Activated CD4-positive, alpha-beta T cell treated with anti-CD3 and anti-CD28 coated beads for 24 hours (primary cell): Measurements from ENCODE around the gene ADGRA1.
"Not testable (repeated sequence)": the region's sequence is repeated elsewhere in the genome, so short reads cannot be mapped to it uniquely, and the experiment has no call there.

Source experiments
- DNase-seq, 2 donors: peaks; one replicate each; pipeline ENCODE4 v3.0.0-alpha.2; 2020; ENCODE audit warnings: low read depth in 2 of 2

Gene ADGRA1

GRCh38 chr10:133096616-133097269 is 9.0 kb downstream of the ADGRA1 start:
- no peak for DNase-seq

- DNase-seq = no peak
Measured at GRCh38 chr10:133097418-133097817, 9.7 kb downstream of the ADGRA1 start.

- DNase-seq = no peak
Measured at GRCh38 chr10:133097961-133098360, 10.2 kb downstream of the ADGRA1 start.

GRCh38 chr10:133098426-133099124 is 10.9 kb downstream of the ADGRA1 start:
- no peak for DNase-seq

DNA sequence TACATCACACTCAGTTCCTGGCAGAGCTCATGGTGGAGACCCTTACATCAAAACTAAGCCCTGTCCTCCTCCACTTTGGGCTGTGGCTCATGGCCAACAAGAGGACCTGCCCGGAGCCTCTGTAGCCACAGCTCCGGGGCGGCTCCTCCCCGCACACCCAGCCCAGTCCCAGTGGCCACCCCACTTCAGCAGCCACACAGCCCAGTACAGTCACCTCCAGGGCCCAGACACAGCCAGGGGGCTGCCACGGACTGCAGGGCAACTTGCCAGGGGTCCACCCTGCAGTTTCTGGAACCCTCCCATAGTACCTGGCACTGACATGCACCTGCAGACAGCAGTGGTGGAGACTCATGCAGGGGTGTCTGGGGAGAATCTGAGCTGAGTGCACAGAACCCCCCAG is 11.8 kb downstream of the ADGRA1 start:
- no peak for DNase-seq

DNA sequence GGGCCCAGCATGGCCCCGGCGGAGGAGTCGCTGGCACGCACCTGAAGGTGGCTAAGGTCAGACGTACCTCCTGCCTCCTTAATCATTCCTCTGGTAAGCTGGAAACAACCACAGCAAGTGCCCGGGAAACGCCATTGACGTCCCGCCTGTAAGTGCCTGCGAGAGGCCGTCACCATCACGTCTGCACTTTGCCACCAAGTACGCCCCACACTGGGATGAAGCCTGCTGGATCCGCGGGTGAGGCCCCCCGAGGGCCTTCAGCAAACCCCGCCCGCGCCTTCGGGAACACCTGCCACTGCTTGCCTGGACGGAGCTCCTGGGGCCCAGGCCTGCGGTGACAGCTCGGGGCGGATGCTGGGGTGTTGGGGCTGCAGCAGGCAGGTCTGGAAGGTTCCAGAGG is 12.5 kb downstream of the ADGRA1 start:
- DNase-seq = no peak

DNA sequence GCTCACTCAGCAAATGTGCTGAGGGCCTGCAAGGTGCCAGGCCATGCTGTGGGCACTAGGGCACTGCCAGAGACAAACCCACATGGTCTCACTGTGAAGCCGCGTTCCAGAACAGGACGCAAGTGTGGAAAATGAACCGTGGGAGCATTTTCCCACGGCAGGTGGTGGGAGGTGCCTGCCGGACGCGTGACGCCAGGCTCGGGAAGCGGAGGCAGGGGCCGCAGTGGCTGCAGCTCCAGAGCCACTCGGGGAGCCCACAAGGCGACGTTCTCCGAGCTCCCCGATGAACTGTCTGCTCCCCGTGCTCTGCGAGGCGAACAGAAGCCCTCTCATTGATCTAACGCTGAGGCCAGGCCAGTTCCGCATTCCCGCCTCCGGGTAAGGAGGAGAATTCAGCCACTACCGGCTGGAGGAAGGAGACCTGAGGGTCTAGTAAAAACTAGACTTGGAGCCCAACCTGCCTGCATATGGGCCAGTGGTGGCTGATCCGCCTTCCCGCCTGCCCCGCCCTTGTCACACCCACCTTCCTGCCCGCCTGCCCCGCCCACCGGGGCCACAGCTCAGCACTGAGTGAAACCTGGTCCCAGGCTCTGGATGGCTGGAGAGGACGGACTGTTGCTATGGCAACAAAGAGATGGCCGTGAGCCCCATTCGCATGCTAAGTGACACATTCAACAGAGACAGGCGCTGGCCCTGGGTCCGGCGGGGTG is 13.1 kb downstream of the ADGRA1 start:
- peak in 1 of 2 donors; percentile 22 for DNase-seq

DNA sequence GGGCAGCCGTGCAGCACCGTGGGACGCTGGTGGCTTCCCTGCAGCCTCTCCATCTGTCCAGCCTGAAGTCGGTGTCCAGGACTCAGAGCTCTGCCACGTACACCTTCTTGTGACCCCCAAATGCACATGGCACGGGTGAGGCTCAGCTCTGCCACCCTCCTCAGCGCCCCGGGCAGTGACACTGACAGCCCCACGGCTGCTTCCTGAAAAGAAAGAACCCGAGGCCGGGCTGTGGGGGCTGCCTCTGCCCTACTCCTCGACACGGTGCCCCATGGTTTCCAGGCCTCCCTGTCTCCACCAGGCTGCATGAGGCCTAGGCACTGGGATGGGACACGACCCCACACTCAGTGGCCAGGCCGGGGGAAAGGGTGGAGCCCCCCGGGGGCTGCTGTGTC is 13.7 kb downstream of the ADGRA1 start:
- DNase-seq = no peak

DNA sequence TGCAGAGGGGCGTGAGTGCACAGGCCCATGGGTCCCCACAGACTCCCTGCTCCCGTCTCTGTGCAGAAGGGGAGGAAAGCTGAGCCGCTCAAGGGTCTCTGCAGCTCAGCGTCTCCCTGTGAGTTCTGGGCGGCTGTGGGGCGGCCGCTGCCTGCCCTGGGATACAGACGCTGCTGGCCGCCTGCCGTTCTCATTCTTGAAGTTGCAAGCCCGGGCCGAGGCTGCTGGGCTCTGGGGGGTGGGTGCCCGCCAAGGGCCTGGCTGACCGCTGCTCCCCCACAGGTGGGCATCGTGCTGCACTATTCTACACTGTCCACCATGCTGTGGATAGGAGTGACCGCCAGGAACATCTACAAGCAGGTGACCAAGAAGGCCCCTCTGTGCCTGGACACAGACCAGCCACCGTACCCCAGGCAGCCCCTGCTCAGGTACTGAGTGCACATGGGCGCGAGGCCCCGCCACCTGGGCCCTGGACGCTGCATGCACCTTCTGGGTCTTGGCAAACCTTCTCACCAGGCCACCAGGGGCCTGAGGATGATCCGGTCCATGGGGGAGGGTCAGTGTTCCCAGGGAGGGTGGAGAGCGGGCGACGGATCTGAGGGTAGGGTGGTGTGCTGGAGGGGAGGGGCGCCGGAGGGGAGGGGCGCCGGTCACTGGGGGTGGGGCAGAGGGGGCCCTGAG is 14.8 kb downstream of the ADGRA1 start:
- no peak for DNase-seq

GRCh38 chr10:133103311-133103910 is 15.7 kb downstream of the ADGRA1 start:
- DNase-seq = no peak

DNA sequence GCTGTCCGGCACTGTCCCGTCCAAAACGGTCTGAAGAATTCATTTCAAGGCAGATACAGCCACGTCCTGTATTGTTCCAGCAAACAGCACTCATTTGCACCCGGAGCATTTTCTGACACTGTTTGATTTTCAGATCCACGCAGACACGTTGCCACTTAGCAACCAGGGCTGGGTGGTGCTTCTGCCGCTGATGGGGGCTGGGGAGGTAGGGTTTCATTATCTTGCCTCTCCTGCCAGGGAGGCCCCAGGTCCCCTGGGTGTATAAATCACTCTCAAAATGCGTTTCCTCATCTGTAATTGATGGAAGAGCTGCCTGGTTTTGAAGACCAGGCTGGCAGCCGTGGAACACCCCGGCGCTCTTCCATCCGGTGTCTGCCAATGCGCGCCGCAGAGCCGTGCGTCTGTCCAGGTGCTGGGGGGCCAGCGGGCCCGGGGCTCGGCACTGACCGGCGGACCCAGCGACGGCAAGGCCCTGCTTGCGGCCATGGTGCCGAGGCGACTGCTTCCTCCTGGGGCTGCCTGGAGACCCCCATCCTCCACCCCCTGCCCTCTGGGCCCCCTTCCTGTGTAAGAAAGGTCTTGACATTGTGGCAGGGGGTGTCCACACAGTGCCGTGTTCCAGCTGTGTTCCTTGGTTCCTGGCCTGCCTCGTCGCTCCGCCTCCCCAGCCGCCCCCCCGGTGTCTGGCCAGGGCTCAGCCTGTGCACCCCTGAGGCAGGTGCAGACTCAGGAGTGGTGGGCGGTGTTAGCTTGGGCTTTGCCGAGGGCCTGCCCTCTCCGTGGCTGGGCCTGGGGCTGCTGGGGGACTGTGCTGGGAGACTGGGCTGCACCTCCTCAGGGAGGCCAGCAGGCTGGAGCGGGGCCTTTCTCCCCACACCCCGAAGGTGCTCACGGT is 16.6 kb downstream of the ADGRA1 start:
- no peak for DNase-seq

- no peak for DNase-seq
Measured at GRCh38 chr10:133104963-133105640, 17.4 kb downstream of the ADGRA1 start.

DNA sequence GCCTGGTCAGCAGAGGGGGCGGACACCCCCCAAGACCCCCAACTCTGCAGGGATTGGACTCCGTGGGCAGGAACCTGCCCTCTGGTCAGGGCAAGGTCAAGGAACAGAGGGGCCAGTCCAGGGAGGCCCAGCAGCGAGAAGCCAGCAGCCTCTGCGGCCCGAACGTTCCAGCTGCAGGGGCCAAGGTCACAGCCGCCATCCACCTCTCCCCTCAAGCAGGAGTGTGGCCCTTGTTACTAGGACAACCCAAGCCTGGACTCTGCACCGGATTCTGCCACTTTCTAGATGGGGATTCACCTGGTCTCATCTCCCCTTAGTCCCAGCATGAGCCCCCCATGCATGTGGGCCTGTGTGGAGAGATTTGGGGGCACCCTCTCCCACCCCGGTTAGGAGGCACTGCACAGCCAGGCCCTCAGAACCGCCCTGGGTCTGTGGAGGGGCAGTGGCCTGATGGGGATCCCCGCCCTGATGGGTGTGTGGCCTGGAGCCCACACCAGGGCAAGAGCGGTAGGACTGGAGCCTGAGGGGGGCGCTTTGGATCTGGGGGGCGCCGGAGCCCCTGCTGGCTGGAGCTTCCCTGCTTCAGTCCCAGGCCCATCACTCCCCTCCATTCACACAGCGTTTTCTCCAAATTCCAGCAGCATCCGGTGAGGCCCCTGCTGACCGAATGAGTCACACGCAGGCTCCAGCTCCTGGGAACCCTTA is 18.1 kb downstream of the ADGRA1 start:
- no peak for DNase-seq

- no peak for DNase-seq
Measured at GRCh38 chr10:133106516-133106915, 18.8 kb downstream of the ADGRA1 start.

DNA sequence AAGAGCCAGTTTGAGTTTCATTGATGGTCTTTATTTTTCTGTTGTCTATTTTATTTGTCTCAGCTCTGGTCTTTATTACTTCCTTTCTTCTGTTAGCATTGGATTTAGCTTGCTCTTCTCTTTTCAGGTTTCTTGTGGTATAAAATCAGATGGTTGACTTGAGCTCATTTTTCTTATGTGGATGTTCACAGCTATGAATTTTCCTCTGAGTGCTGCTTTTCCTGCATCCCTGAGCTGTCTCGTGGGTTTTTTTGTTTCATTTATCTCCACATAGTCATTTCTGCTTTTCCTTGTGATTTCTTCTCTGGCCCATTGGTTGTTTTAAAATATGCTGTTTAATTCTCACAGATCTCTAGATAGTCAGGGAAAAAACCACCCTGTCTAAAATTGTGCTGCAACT is 19.7 kb downstream of the ADGRA1 start:
- DNase-seq = no peak

DNA sequence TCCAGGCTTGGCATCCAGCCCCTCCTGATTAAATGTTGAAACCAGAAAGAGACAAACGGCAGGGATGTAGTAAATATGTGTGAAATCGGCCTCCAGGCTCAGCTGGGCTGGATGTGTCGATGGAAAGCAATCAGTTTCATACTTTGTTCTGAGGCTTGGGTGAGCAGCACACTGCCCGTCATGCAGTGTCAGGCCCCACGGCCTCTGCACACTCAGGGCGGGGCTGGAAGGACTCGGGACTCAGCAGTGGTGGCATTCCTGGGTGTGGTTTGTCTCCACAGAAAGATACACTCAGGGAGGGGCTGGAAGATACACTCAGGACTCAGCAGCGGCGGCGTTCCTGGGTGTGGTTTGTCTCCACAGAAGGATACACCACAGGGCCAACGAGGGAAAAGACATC is 22.0 kb downstream of the ADGRA1 start:
- DNase-seq = no peak

- no peak for DNase-seq
Measured at GRCh38 chr10:133110133-133110532, 22.4 kb downstream of the ADGRA1 start.

DNA sequence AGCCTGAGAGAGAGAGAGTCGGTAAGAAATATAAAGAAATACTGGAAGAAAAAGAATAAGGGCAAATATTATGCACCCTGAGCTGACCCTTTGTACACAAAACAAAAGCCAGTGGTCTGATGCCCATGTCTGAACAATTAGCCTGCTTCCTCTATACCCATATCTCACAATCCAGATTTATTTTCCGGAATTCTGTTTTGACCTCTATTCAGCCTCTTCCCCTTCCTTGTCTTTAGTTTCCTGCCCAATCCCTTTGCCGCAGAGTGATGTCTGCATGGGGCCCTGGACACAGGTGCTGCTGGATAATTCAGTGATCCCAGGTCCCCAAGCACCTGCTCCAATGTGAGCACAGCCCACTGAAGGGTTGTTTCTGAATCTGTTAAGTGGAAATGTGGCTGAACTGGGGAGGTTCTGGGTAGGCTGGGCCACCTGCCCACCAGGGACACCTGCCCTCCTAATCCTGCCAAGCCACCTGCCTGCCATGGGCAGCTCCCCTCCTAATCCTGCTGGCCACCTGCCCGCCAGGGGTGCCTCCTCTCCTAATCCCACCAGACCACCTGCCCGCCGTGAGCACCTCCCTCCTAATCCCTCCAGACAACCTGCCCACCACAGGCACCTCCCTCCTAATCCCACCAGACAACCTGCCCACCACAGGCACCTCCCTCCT is 23.0 kb downstream of the ADGRA1 start:
- DNase-seq = no peak

DNA sequence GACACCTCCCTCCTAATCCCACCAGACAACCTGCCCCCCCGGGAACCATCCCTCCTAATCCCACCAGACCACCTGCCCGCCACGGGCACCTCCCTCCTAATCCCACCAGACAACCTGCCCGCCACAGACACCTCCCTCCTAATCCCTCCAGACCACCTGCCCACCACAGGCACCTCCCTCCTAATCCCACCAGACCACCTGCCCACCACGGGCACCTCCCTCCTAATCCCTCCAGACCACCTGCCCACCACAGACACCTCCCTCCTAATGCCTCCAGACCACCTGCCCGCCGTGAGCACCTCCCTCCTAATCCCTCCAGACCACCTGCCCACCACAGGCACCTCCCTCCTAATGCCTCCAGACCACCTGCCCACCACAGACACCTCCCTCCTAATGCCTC is 23.9 kb downstream of the ADGRA1 start:
- not testable (repeated sequence) for DNase-seq
